ENCODE results near the gene BBX.
"Not testable (repeated sequence)": the region's sequence is repeated elsewhere in the genome, so short reads cannot be mapped to it uniquely, and the experiment has no call there.

BBX gene

GRCh38 chr3:107803170-107803569, 280.4 kb downstream of the BBX start:
- DNase-seq (ENCODE audit: low spot score), result no peak

GRCh38 chr3:107806021-107806420, 283.3 kb downstream of the BBX start:
- DNase-seq (ENCODE audit: low spot score), result no peak

GRCh38 chr3:107806536-107806935, 283.8 kb downstream of the BBX start:
- no peak for DNase-seq (ENCODE audit: low spot score)

GRCh38 chr3:107810171-107811071, 287.7 kb downstream of the BBX start:
- DNase-seq (ENCODE audit: low spot score), result no peak

GRCh38 chr3:107813026-107813425, 290.3 kb downstream of the BBX start:
- no peak for DNase-seq (ENCODE audit: low spot score)

- DNase-seq (ENCODE audit: low spot score), result no peak
Measured at GRCh38 chr3:107816107-107816506, 293.3 kb downstream of the BBX start.

GRCh38 chr3:107817076-107817475, 294.3 kb downstream of the BBX start:
- no peak for DNase-seq (ENCODE audit: low spot score)

GRCh38 chr3:107818025-107818424, 295.3 kb downstream of the BBX start:
- DNase-seq (ENCODE audit: low spot score), result no peak

- DNase-seq (ENCODE audit: low spot score), result no peak
Measured at GRCh38 chr3:107819656-107820055, 296.9 kb downstream of the BBX start.

GRCh38 chr3:107822308-107822707, 299.5 kb downstream of the BBX start:
- DNase-seq (ENCODE audit: low spot score), result peak; percentile 11

- no peak for DNase-seq (ENCODE audit: low spot score)
Measured at GRCh38 chr3:107824822-107825371, 302.1 kb downstream of the BBX start.

GRCh38 chr3:107825556-107825955, 302.8 kb downstream of the BBX start:
- no peak for DNase-seq (ENCODE audit: low spot score)

GRCh38 chr3:107826727-107827126, 304.0 kb downstream of the BBX start:
- no peak for DNase-seq (ENCODE audit: low spot score)

- DNase-seq (ENCODE audit: low spot score), result no peak
Measured at GRCh38 chr3:107829185-107829584, 306.4 kb downstream of the BBX start.

- no peak for DNase-seq (ENCODE audit: low spot score)
Measured at GRCh38 chr3:107831590-107831989, 308.8 kb downstream of the BBX start.

GRCh38 chr3:107833043-107833442, 310.3 kb downstream of the BBX start:
- DNase-seq (ENCODE audit: low spot score), result no peak

- DNase-seq (ENCODE audit: low spot score), result no peak
Measured at GRCh38 chr3:107833722-107834416, 311.1 kb downstream of the BBX start.

GRCh38 chr3:107835001-107835400, 312.2 kb downstream of the BBX start:
- not testable (repeated sequence) for DNase-seq (ENCODE audit: low spot score)

- DNase-seq (ENCODE audit: low spot score), result no peak
Measured at GRCh38 chr3:107837895-107838612, 315.3 kb downstream of the BBX start.

GRCh38 chr3:107841831-107842230, 319.1 kb downstream of the BBX start:
- DNase-seq (ENCODE audit: low spot score), result no peak

- DNase-seq (ENCODE audit: low spot score), result no peak
Measured at GRCh38 chr3:107842940-107843339, 320.2 kb downstream of the BBX start.

Data from NAMALWA (cell line).